ENCODE data around the gene NYAP2.

- TF ChIP-seq CTCF (conservative IDR thresholded peaks at IDR 0.05; ENCODE audit: low read length) (no peak), EZH2phosphoT487 (IDR thresholded peaks at IDR 0.05; ENCODE audit: borderline replicate concordance) (no peak)
These were observed 200.3 kb downstream of the NYAP2 start for GRCh38 chr2:225599856-225600255.
